Measurements from ENCODE around the gene PDE7B.

PDE7B gene

GRCh38 chr6:136077834-136078576 lies 226.5 kb downstream of the PDE7B start:
- Mint-ChIP-seq H3K27ac (no peak overlapping the region), H3K9me3 (no peaks in the 10 kb centered on the region), H3K27me3 (ENCODE audit: low read depth) (no peaks in the 10 kb centered on the region), H3K4me1 (no peaks in the 10 kb centered on the region), H3K4me3 (no peak overlapping the region), H3K36me3 (ENCODE audit: low read depth) (no peaks in the 10 kb centered on the region)
- TF ChIP-seq CTCF (IDR thresholded peaks at IDR 0.05; ENCODE audit: unreplicated experiment in 3 of 3): no peak

GRCh38 chr6:136079701-136080565 lies 228.4 kb downstream of the PDE7B start:
- no peaks in the 10 kb centered on the region for H3K9me3 Mint-ChIP-seq
- TF ChIP-seq CTCF (IDR thresholded peaks at IDR 0.05; ENCODE audit: unreplicated experiment in 3 of 3): no peak
- peak overlapping the region in 2 of 3 experiments; percentile 4 to 11 for H3K27ac Mint-ChIP-seq
- H3K27me3 Mint-ChIP-seq (ENCODE audit: low read depth): no peaks in the 10 kb centered on the region
- peaks cover 4% of the 10 kb centered on the region for H3K4me1 Mint-ChIP-seq
- no peak overlapping the region for H3K4me3 Mint-ChIP-seq
- no peaks in the 10 kb centered on the region for H3K36me3 Mint-ChIP-seq (ENCODE audit: low read depth)

GRCh38 chr6:136083540-136083939 lies 232.0 kb downstream of the PDE7B start:
- peaks cover 21% of the 10 kb centered on the region for H3K4me1 Mint-ChIP-seq
- H3K27me3 Mint-ChIP-seq (ENCODE audit: low read depth): no peaks in the 10 kb centered on the region
- no peaks in the 10 kb centered on the region for H3K36me3 Mint-ChIP-seq (ENCODE audit: low read depth)
- H3K4me3 Mint-ChIP-seq: no peak overlapping the region
- no peak overlapping the region for H3K27ac Mint-ChIP-seq
- no peak for TF ChIP-seq CTCF (IDR thresholded peaks at IDR 0.05; ENCODE audit: unreplicated experiment in 3 of 3)
- no peaks in the 10 kb centered on the region for H3K9me3 Mint-ChIP-seq

GRCh38 chr6:136084403-136084802 lies 232.9 kb downstream of the PDE7B start:
- Mint-ChIP-seq H3K4me3 (no peak overlapping the region), H3K27ac (no peak overlapping the region), H3K27me3 (ENCODE audit: low read depth) (no peaks in the 10 kb centered on the region), H3K36me3 (ENCODE audit: low read depth) (no peaks in the 10 kb centered on the region), H3K4me1 (peaks cover 22% of the 10 kb centered on the region), H3K9me3 (no peaks in the 10 kb centered on the region)
- TF ChIP-seq CTCF (IDR thresholded peaks at IDR 0.05; ENCODE audit: unreplicated experiment in 3 of 3): no peak

GRCh38 chr6:136085370-136086115 lies 234.0 kb downstream of the PDE7B start:
- H3K4me3 Mint-ChIP-seq: no peak overlapping the region
- no peaks in the 10 kb centered on the region for H3K27me3 Mint-ChIP-seq (ENCODE audit: low read depth)
- H3K4me1 Mint-ChIP-seq: peaks cover 23% of the 10 kb centered on the region
- no peaks in the 10 kb centered on the region for H3K36me3 Mint-ChIP-seq (ENCODE audit: low read depth)
- no peak for TF ChIP-seq CTCF (IDR thresholded peaks at IDR 0.05; ENCODE audit: unreplicated experiment in 3 of 3)
- H3K9me3 Mint-ChIP-seq: no peaks in the 10 kb centered on the region
- H3K27ac Mint-ChIP-seq: peak overlapping the region in 2 of 3 experiments; percentile 43 to 77

All from nephron (organoid).